Left colon (tissue), 2 donors: ENCODE data around the gene DNAJC4. TPM values are rescaled to one million over a fixed set of nuclear protein-coding genes. Genes with fewer than 3 reads are reported as not detected.

ENCODE experiments used
- ATAC-seq: fragments of 200-7000 bp; cut with Tn5 transposase; one replicate; pipeline ENCODE4 v1.9.1; 2020; ENCODE audit warnings: mild to moderate bottlenecking, moderate library complexity
- DNase-seq, 2 donors: peaks; one replicate each; pipeline ENCODE4 v3.0.0-alpha.2; 2020
- intact Hi-C, 2 donors: fragments of 100-400 bp; cut with DNase I in 1 of 2; cut with micrococcal nuclease in 1 of 2; formaldehyde crosslinking; loops; one replicate each; pipeline versions ENCODE4 v1.11.2 to v1.14.0; 2022; cut with DNase I, micrococcal nuclease
- total RNA-seq, 2 donors: library from RNA; stranded (reverse); fragmentation: NEBNext Ultra II Directional; extraction: Animal tissue kit (Norgen Biotek cat#: 25700); gene quantifications; one replicate each; pipeline ENCODE4 v1.2.1, GENCODE V29; 2021
- donor health status: DM: no; HTN: no; CAD: no.
- donor health status: DM: yes; HTN: yes; CAD: no.

DNAJC4 gene
- total RNA-seq, 2 donors from 2014 or later: 54.8 to 60.6 TPM

- DNase-seq: peak in 1 of 2 donors; percentile 10
- no peak for ATAC-seq
- intact Hi-C loops: no loop called here
Measured at GRCh38 chr11:64224151-64224890, 6.0 kb upstream of the DNAJC4 start.

- ATAC-seq (no peak), DNase-seq (no peak)
- intact Hi-C loops: no loop called here
Measured at GRCh38 chr11:64224891-64225607, 5.3 kb upstream of the DNAJC4 start.

GRCh38 chr11:64225608-64226506 is 4.5 kb upstream of the DNAJC4 start, which contains the start of the genes NUDT22 and TRPT1:
Gene NUDT22 (plus strand): TSS chr11:64226274. CDS start chr11:64226653, 379 bp downstream.
Gene TRPT1 (minus strand): TSS chr11:64226186. CDS start chr11:64225860, 326 bp downstream.
- ATAC-seq (peak; percentile 79), DNase-seq (peak; percentile 89 to 96)
- intact Hi-C loops: no loop called here

- DNase-seq (peak; percentile 79 to 86), ATAC-seq (peak; percentile 54)
- intact Hi-C loops: no loop called here
Measured at GRCh38 chr11:64226507-64227051, 3.8 kb upstream of the DNAJC4 start.

GRCh38 chr11:64227405-64227956 is 2.9 kb upstream of the DNAJC4 start:
- peak in 1 of 2 donors; percentile 13 for DNase-seq
- no peak for ATAC-seq
- intact Hi-C loops: no loop called here

GRCh38 chr11:64229090-64229743 is 1.1 kb upstream of the DNAJC4 start:
- intact Hi-C loops: no loop called here
- peak in 1 of 2 donors; percentile 14 for DNase-seq
- no peak for ATAC-seq

GRCh38 chr11:64229744-64230170 is 591 bp upstream of the DNAJC4 start:
- ATAC-seq (no peak), DNase-seq (no peak)
- intact Hi-C loops: no loop called here

GRCh38 chr11:64230985-64231365 is 627 bp downstream of the DNAJC4 start:
- DNase-seq (no peak), ATAC-seq (no peak)
- intact Hi-C loops: no loop called here

GRCh38 chr11:64231546-64231945 is 1.2 kb downstream of the DNAJC4 start:
- ATAC-seq (no peak), DNase-seq (no peak)
- intact Hi-C loops: no loop called here

GRCh38 chr11:64232182-64232966 is 2.0 kb downstream of the DNAJC4 start:
- DNase-seq: no peak
- no peak for ATAC-seq
- intact Hi-C loops: no loop called here

- ATAC-seq (no peak), DNase-seq (no peak)
- intact Hi-C loops: no loop called here
Measured at GRCh38 chr11:64232967-64233315, 2.6 kb downstream of the DNAJC4 start.

- DNase-seq: peak; percentile 79 to 81
- peak; percentile 43 for ATAC-seq
- intact Hi-C loops: no loop called here
Measured at GRCh38 chr11:64233913-64234586, 3.7 kb downstream of the DNAJC4 start, which contains the start of gene VEGFB. Gene VEGFB (plus strand): TSS chr11:64234584. CDS start chr11:64234834, 250 bp downstream.

GRCh38 chr11:64234647-64235379 is 4.5 kb downstream of the DNAJC4 start:
- DNase-seq: peak; percentile 72 to 76
- intact Hi-C loops: no loop called here
- peak; percentile 44 for ATAC-seq

- intact Hi-C loops: no loop called here
- ATAC-seq (no peak), DNase-seq (peak in 1 of 2 donors; percentile 26)
Measured at GRCh38 chr11:64235437-64236161, 5.3 kb downstream of the DNAJC4 start.

- intact Hi-C loops: no loop called here
Measured at GRCh38 chr11:64237484-64237951, 7.2 kb downstream of the DNAJC4 start.

More at GRCh38 chr11:64237484-64237951, 7.2 kb downstream of the DNAJC4 start:
- ATAC-seq (peak; percentile 32), DNase-seq (peak; percentile 88 to 94)
